ENCODE results near the gene ANKRD52.
"Not testable (repeated sequence)": the region's sequence is repeated elsewhere in the genome, so short reads cannot be mapped to it uniquely, and the experiment has no call there.

Gene ANKRD52

DNA sequence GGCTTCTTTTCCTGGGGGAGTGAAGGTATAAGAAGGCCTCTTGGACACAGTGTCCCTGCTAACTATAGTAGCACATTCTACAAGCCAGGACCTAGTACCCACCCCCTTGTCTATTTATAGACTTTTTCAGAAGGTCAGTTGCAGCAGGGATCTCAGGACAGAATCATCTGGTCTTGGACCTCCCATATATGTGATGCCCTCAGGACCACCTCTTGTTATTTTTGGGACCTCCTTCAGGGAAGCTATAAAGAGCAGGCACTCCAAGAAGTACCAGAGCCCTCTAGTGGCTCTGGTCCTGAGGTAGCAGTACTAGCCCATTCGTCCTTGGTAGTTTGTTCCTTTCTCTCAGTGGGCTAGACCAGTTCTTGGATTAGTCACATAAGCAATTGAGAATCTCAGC lies 12.8 kb upstream of the ANKRD52 start:
- DNase-seq, result no peak

DNA sequence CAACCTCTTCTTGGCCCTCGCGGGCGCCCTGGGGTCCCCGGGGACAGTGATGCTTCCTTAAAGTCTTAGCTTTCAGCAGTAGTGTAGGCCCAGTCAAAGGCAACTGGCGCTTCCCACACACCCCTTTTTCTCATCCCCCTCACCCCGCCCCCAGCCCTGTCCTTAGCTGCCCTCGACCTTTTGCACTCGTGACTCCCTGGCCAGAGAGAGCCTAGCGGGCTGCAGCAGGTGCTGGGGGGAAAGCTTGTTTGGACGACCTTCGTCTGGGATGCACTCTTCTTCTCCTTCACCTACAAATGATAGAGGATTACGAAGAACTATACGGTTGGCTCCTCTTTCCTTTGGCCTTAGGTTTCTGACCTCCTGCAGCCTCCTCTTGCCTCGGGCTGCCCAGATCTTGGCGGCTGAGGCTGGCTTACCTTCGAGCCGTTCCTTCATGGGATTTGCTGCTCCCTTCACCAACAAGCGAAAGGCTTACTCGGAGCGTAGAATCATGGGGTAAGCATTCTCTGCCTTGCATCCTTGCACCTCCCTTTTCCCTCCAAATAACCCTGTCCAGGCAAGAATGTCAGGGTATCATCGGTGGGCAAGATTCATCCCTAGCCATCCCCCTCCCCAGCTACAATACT lies 9.4 kb upstream of the ANKRD52 start:
- DNase-seq, result no peak

- peak; percentile 90 for DNase-seq
These were observed 8.7 kb upstream of the ANKRD52 start, which contains the start of gene COQ10A for GRCh38 chr12:56266693-56267442. Gene COQ10A, plus strand, starts transcription at chr12:56266942. Its CDS starts 177 bp downstream, at chr12:56267119.

GRCh38 chr12:56266068-56266692 lies 8.0 kb upstream of the ANKRD52 start:
- DNase-seq, result not testable (repeated sequence)

DNA sequence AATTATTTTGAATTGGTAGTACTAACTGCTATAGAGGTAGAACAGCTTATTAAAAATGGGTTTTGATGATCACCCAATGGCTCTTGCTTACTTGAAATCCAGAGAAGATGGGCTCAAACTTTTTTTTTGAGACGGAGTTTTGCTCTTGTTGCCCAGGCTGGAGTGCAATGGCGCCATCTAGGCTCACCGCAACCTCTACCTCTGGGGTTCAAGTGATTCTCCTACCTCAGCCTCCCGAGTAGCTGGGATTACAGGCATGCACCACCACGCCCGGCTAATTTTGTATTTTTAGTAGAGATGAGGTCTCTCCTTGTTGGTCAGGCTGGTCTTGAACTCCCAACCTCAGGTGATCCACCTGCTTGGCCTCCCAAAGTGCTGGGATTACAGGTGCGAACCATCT lies 4.8 kb upstream of the ANKRD52 start:
- peak; percentile 40 for DNase-seq

DNA sequence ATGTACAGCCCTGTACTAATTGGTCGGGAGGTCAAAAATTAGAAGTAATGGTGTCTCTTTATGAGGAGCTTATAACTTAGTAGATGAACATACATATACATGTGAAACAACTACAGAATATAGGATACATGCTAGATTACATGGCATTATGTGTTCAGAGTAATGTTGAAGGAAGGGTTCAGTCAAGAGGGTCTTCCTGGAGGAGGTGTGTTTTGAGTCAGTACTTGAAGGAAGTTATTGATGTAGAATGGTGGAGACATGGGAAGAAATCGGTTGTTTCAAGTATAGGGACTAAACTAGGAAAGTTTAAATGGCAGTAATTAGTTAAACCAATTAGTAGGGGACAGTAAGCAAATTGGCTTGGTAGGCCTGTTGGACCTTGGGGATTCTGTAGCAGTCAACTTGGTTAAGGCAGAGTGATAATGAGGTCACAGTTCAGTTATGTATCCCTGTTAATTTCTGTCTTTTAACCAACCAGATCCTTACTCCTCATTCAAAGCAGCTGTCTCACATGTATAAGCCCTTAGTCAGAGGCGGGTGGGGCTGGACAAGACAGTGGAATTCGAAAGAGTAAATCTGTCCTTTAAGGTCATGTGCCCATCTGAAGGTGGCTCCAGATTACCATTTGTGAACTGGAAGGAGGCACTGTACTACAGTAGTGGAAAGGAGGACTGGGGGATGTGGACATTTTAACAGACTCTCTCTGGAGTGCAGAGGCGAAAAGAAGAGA lies 3.5 kb upstream of the ANKRD52 start:
- DNase-seq, result no peak

GRCh38 chr12:56260921-56261320 lies 2.7 kb upstream of the ANKRD52 start:
- no peak for DNase-seq

GRCh38 chr12:56260380-56260779 lies 2.2 kb upstream of the ANKRD52 start:
- DNase-seq, result no peak

- DNase-seq, result no peak
These were observed 618 bp upstream of the ANKRD52 start for GRCh38 chr12:56258820-56259183.

- DNase-seq, result peak; percentile 30
These were observed 605 bp downstream of the ANKRD52 start for GRCh38 chr12:56257491-56258067.

DNA sequence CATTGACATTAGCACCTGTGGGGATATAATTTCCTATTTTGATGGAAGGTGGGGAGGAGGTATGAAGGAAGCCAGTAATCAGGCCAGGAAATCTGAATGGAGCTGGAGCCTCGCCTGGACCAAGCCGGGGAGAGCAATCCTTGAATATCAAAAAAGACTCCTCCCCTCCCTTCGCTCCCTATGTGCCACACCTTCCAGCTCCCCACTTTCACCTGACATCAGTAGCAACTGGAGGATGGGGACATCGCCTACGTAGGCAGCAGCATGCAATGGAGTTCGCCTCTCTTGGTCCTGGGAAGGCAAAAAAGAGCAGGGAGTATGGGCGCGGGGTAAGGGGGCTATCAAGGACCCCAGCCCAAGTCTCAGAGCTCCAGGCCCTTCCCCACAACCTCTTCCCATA lies 1.1 kb downstream of the ANKRD52 start:
- DNase-seq, result no peak

- no peak for DNase-seq
These were observed 1.7 kb downstream of the ANKRD52 start for GRCh38 chr12:56256326-56256960.

DNA sequence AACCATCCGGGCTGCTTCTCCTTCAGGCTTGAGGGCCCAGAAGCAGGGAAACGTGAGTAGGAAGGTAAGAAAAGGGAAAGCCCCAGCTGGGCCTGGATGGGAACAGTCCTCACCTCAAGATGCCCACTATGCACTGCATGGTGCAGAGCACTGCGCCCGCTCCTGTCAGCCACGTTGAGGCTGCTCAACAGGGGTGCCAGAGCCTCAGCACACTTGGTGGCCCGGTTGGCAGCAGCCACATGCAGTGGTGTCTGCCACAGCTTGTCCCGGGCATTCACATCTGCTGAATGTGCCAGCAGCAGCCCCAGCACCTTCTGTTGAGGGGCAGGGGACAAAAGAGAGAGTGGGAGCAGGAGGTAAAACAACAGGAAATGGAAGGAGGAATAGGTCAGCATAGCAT lies 2.5 kb downstream of the ANKRD52 start:
- DNase-seq, result no peak

DNA sequence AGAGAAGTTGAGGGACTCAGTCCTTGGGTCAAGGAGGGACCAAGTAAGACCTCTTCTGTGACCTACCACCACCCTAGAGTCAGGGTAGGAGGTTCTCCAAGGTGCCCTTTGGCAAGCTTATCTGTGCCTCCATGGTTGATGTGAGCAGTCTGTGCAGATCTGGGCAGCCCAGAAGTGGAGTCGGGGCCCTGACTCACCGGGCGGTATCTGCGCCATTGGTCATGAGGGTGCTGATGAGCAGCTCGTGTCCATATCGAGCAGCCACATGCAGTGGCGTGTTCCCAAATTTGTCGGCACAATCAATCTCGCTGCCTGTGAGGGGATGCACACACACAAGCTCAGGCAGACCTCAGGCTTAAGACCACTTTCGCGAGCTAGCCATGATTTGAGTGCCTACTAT lies 5.1 kb downstream of the ANKRD52 start:
- DNase-seq, result no peak

DNA sequence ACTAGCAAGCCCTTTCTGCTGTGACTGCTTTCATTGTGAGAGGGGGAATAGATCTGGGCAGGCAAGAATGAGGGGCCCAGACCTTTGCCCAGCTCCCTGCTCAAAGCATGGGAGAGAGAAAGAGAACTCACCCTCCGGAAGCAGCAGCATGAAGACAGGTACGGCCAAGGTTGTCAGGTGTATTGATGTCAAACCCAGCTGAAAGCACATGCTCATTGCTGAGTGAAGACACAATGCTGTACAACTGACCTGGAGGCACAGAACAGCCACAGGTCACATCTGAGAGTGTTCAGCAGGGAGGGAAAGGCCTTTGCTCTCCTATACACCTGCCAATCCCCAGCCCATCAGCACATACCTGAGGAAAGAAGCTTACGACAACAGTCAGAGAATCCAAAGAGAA lies 5.5 kb downstream of the ANKRD52 start:
- no peak for DNase-seq

DNA sequence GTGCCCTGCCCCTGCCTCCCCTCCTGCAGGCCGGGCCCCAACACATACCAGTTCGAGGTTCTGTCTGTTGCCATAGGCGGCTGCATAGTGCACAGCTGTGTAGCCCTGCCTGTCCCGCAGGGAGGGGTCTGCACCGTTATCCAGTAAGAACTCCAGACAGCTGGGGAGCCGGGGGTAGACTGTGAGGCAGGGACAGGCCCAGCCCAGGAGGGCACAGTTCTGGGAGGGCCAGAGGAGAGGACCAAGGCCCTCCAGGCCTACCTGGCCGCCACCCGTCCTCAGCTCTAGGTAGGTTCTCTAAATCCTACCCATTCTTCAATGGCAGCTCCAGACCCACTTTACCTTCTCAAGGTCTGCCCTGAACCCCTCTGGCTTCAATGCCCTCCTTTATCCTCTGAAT lies 9.5 kb downstream of the ANKRD52 start:
- DNase-seq, result no peak

GRCh38 chr12:56247923-56248322 lies 10.3 kb downstream of the ANKRD52 start:
- no peak for DNase-seq

- no peak for DNase-seq
These were observed 13.7 kb downstream of the ANKRD52 start for GRCh38 chr12:56244494-56244893.

- no peak for DNase-seq
These were observed 14.4 kb downstream of the ANKRD52 start for GRCh38 chr12:56243731-56244181.

DNA sequence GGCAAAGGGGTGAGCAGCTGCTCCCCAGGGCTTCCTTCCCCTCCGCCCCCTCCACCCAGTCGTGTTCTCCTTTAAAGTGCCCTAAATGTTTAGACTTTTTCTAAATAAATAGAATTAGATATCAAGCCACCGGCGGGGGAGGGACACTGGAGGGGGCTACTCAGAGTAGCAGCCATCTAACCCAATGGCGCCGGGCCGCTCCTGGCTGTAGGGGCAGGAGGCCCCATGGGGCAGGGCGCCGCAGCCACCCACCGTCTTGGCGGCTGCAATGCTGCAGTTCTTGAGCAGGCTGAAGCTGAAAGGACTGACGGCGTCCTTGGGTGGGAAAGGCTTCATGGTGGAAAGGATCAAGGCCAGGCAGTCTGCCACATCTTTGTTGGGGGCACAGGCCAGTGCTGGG lies 15.2 kb downstream of the ANKRD52 start:
- no peak for DNase-seq

DNA sequence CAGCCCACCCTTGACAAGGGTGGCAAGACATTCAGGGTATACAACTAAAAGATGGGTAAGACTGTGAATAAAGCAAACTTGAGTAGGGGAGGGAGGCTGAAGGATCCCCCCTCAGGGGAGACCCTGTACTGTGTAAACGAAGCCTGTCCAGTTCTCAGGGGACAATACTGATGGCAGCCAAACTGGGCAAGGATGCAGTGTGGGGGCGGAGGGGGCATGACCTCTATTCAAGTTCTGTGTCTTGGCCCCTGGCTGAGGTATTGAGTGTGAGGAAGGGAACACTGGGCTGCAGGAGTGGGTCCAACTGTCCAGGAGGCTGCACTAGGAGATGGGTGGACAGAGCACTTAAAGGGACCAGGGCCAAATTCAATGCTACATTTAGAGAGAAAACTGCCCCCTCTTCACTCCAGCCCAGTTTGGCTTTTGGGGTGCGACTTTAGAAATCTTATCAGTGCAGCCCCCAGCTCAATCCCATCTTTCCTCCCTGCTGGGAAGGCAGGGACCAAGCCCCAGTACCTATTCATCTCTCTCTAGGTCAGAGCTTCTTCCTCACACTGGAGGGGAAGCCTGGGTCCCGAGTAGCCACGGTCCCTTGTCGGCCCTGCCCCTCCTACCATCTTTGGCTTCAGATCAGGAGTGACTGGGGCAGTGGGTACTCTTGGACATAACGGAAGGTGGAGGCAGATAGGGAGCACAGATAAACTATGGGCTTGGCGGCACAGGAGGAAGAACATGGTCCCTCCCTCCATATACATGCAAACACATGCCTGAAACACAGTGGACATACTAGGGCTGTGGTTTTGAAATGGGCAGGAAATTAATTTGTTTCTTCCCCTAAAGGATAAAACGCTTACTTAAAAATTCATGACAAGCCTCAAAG lies 16.5 kb downstream of the ANKRD52 start:
- DNase-seq, result no peak

DNA sequence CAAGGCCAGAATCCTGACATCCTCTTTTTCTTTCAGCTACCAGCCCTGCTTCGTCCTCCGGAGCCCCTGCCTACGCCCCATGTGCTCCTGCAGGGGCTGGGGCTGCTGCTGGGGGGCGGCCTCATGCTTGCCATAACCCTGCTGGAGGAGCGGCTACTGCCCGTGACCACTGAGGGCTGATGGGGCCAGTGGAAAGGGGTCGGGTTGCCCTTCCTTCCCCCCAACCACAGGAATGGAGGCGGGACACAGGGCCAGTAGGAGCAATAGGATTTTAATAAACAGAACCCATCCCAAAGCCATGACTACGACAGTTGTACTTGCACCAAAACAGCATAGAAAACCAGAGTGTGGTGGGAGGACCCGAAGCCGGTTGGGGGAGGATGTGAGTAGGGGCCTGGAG lies 20.6 kb downstream of the ANKRD52 start:
- DNase-seq, result no peak

Measured in stimulated activated CD8-positive, alpha-beta memory T cell treated with anti-CD3 and anti-CD28 coated beads, Interleukin-4, amount 100 ng/mL, for 48 hours (primary cell).